NCI-H1436 (cell line): Measurements from ENCODE around the gene BTBD16.

Source experiments
- DNase-seq: peaks from one replicate; lab custom pipeline; 2025; lab: John Stamatoyannopoulos, UW

BTBD16 gene

DNA sequence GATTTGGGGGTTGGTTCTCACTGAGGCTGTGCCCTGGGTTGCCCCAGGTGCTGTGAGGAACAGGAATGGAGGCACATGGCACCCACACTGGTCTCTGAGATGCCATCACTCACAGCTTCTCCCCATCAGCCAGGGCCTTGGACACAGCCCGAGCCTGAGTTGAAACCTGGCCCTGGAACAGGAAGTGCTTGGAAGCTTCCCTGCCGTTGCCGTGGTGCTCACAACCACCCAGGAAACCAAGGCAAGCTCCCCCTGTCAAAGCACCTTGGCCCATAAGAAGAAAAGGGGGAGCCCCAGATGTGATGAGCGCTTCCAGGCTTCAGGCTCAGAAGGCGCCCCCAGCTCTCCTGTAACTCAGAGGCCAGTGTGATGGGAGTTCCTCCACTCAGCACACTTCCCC, at the start of gene BTBD16:
Gene BTBD16, plus strand, starts transcription at position 221 of the 400 bp plus-strand sequence. CDS start 3,786 bp downstream, outside the sequence.
- no peak for DNase-seq

- no peak for DNase-seq
Observed at GRCh38 chr10:122221958-122222357, 49.1 kb upstream of the BTBD16 start.

- no peak for DNase-seq
Observed at GRCh38 chr10:122222638-122223037, 48.5 kb upstream of the BTBD16 start.

GRCh38 chr10:122224159-122224558, 46.9 kb upstream of the BTBD16 start:
- no peak for DNase-seq

GRCh38 chr10:122225330-122225729, 45.8 kb upstream of the BTBD16 start:
- no peak for DNase-seq

DNA sequence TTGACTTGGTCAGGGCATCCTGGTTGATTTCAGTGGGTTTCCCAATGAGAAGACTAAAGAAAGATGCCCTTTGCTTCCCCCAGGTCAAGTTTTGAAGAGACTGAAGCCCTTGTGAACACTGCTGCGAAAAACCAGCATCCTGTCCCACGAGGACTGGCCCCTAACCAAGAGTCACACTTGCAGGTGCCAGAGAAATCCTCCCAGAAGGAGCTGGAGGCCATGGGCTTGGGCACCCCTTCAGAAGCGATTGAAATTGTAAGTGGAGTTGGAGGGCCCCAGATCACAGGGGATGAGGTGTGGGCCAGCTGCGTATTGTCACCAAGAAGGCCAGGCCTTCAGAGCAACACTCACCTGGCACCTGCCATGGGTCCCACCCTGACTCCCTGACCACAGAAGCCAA, 43.3 kb upstream of the BTBD16 start:
- no peak for DNase-seq

DNA sequence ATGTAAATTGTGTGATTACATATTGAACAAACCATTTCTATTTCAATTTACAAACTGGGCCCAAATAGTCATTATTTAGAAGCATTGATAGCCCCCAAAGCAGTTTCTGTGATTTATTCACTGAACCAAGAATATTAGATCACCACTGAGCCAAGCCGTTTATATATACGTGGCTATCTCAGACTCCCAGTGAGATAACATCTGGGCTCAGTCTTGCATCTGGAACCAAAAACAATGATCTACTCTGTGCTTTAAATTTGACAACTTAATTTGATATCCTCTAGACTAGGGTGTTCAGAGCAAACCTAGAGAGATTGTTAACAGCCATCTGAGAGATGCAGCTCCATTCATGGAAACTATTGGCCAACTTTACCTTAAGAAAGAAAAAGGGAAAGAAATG, 41.4 kb upstream of the BTBD16 start:
- DNase-seq = no peak

DNA sequence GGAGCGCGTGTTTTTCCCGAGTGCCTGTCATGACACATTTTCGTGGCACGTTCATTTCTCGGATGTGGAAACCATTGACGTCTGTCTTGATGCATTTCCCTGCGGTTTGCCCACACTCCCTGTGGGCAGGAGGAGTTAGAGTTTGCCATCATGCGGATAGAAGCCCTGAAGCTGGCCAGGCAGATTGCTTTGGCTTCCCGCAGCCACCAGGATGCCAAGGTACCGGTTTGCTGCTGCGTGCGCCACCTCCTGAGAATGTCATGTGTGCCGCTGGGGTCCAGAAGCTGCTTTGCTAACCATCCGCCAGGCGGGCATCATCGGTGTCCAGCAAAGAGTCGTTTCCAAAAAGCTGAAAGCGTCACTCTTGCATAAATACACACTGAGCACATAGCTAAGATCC, 40.9 kb upstream of the BTBD16 start:
- no peak for DNase-seq

DNA sequence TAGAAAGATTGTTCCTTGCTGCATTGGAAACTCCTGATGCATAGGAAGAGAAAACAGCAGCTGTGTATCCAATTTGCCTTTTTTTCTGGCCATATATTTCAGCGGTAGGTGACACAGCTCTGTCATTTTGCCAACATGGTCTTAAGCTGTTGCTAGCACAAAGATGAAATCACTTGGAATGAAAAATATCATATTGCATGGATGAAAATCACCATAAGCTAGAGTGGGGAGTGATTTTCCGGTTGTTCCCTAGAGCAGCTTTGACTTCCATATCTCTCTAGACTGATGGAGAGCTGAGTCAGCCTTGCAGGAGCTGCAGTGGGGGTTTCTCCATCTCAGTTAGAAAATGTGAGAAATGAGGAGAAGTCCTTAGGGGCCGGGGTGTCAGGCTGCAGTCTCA, 38.3 kb upstream of the BTBD16 start:
- no peak for DNase-seq

- no peak for DNase-seq
Observed at GRCh38 chr10:122233857-122234348, 37.2 kb upstream of the BTBD16 start.

DNA sequence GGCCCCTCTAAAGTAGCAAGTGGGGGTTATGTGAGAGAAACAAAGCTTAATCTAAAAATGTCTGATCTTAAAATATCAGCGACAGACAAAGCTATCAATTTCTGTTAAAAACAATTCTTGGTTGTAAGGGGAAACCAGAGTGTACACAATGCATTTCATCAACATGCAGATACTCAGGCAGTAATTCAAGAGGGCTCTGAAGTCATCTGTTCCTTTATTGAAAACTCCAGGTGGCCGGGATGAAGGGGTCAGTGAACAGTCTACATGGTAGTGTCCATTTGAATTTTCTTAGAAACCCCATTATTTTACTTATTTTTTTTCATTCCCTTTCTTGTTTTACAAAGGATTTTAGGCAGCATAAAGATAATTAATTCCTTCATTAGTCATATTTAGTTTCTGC, 36.7 kb upstream of the BTBD16 start:
- no peak for DNase-seq

GRCh38 chr10:122236690-122237306, 34.3 kb upstream of the BTBD16 start:
- DNase-seq = peak; percentile 19

GRCh38 chr10:122237331-122237990, 33.6 kb upstream of the BTBD16 start:
- DNase-seq = peak; percentile 12

DNA sequence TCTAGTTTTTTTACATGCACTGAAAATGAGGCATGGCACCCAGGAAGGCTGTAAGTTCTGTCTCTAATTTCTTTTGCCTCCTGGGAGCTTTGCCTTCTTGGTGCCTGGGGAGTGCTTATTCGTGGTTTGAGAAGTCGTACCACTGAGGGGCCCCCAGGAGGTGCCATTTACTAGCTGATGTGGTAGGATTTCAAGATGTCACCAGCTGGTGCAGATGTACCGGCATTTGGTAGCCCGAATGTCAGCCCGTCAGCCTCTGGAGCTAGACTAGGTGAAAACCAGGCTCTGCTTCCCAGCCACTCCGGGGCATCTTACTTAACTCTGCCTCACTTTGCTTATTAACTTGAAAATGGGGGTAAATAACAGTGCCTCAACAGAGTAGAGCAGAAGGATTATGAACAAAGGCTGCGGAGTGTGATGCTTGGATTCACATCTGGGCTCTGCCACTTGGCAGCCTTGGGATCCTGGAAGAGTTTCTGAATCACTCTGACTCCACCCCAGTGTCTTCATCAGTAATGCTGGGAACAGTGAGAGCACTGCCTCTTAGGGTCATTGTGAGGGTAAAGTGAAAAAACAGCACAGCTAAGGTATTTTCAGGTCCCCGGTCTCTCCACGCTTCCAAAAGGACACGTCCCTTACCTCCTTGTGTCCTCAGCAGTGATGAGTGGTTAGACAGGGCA, 31.4 kb upstream of the BTBD16 start:
- DNase-seq = no peak

DNA sequence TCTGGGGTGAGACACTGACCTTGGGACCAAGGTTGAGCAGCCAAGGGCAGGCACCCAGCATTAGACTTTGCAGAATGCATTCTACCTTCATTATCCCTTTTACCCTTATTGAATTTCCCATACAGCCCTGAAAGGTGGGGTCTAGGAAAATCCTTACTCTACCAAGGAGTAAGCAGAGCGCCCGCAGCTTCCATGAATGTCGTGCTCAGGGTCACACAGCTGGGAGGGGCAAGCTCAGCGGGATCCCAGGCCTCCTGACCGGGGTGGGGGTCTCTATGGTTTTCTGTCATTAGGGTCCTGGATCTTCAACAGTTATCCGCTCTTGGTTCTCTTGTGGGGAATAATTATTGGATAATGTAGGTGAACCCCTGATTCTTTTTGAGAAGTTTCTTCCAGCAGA, 30.7 kb upstream of the BTBD16 start:
- DNase-seq = no peak

GRCh38 chr10:122241836-122242235, 29.3 kb upstream of the BTBD16 start:
- no peak for DNase-seq

GRCh38 chr10:122243550-122243949, 27.5 kb upstream of the BTBD16 start:
- DNase-seq = no peak

GRCh38 chr10:122244001-122244975, 26.8 kb upstream of the BTBD16 start:
- peak; percentile 23 for DNase-seq

GRCh38 chr10:122245136-122245535, 26.0 kb upstream of the BTBD16 start:
- peak; percentile 68 for DNase-seq

GRCh38 chr10:122245897-122246296, 25.2 kb upstream of the BTBD16 start:
- no peak for DNase-seq

DNA sequence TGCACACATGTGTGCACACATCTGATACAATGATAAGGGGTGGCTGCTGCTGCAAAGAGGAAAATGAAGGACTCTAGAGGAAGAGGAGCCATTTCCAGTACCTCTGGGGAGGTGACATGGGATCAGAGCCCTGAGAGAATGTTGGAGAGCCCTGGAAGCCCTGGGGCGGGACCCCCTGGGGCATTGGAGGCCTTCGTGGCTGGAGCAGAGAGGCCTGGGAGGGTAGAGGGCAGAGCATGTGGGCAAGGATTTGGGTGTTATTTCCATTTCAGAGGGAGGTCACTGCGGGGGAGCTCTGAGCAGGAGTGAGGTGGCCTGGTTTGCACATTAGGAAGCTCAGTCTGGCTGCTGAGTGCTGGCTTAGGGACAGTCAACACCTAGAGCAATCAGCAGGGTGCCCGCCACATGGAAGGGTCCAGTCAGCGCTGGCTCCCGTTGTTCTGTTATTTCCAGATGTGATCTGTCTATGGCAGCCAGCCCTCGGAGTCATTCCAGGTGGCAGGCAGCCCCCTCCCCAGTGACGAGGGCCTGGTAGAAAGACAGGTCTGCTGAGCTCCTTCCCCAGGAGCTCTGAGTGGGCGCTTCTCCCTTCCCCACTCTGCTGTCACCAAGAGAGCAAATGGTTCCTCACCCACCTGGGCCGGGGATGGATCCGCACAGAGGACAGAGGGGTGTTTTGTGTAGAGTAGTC, 24.1 kb upstream of the BTBD16 start:
- no peak for DNase-seq
